GM19328 (cell line): Measurements from ENCODE around the gene S100A4.
"Not testable (repeated sequence)": the region's sequence is repeated elsewhere in the genome, so short reads cannot be mapped to it uniquely, and the experiment has no call there.

Source experiments
- ATAC-seq: cut with Tn5 transposase; IDR thresholded peaks from one replicate; pipeline ENCODE4 v1.9.1; 2021; ENCODE audit warnings: mild to moderate bottlenecking, moderate library complexity; ENCODE audit not compliant: unreplicated experiment

The S100A4 gene

DNA sequence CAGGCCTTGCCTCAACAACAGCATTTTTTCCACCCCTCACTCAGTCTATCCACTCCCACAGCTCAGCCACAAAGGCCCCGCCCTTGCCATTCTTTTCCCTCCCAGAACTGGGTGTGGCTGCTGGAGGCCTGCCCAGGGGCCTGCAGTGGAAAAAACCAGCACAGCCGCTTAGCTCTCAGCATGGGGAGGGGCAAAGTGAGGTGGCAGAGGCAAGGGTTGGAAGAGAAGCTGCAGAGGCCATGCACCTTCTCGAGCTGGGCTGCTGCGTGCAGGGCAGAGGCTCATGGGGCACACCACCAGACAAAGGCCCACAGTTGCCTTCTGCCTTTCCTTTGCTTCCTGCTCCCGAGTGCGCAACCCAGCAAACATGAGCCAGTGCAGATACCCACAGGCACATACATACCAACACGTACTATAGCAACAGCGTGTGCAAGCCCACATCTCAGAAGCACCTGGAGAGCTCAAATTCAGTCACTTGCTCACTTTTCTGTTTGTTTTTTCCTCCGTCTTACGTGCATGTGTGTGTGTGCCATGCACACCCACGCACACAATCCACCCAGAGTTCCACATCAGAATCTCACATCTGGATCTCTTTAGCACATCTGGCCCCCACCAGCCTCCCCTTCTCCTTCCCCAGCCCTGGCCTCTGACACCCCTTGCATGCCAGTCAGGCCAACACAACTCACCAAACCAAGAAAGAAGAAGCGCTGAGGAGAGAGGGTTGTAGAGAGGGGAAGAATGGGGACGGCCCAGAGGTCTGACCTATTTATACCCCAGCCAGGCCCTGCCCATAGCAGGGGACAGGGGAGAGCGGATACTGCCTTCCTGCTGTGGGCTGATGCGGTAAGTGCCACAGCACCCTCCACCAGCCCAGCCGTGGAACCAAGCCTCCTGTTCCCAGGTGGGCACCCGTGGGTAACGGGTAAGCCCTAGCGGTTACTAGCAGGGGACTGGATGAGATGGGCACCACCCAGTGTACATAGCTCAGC, at the start of gene S100A4:
S100A4 (minus strand) TSS at position 740 of the 989 bp plus-strand sequence. CDS start 1,012 bp downstream, outside the sequence.
- ATAC-seq: no peak

DNA sequence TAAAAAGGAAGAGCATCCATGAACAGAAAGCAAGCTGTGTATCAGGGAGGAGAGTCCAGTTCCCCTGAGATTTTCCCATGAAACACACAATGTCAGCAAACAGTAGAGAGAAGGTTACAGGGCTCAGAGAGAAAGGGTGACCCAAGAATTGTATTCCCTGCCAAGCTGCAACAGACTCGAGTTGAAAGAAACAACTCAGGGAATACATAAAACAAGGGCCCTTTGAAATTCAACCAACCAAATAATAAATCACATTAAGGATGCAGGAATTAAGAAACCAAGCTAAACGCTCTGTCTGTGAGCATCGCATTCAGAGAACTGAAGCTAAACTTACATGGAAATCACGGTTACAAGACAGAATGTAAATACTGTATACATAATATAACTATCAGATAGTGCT, 47.1 kb upstream of the S100A4 start:
- ATAC-seq: no peak

DNA sequence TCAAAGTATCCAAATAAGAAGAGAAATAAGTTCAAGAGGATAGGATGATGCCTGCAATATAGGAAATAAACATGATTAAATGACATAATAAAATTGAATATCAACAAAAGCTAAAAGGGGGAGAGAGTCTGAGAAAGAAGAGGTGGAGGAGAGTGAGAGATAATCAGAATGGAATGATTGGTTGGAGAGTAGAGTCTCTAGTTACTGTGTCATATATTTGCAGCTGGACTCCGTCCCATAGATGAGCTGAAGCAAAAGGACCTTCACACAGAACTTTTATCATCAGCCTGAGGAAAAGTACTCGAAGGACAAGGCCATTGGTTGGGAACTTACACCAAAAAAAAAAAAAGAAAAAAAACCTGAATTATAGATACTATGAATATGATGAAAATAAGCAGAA, 42.9 kb upstream of the S100A4 start:
- ATAC-seq: no peak

DNA sequence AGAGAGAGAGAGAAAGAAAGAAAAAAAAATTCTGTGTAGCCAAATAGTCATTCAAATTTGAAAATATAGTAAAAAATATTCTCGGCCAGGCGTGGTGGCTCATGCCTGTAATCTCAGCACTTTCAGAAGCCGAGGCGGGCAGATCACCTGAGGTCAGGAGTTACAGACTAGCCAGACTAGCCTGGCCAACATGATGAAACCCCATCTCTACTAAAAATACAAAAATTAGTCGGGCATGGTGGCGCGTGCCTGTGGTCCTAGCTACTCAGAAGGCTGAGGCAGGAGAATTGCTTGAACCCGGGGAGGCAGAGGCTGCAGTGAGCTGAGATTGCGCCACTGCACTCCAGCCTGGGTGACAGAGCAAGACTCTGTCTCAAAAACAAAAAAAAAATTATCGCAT, 42.4 kb upstream of the S100A4 start:
- ATAC-seq: not testable (repeated sequence)

DNA sequence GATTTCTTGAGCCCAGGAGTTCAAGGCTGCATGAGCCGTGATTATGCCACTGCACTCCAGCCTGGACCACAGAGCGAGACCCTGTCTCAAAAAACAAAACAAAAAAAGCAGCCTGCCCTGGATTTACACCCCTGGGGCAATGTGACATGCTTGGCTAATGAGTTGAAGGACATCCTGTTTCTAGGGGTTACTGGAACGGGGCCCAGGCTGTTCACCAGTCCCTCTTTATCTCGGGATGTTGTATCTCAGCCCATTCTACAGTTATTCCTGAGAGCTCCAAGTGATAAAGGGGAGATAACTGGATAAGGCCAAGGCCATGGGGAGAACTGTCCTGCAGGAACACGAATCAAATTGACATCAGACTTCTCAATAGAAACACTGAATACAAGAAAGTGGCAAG, 41.7 kb upstream of the S100A4 start:
- no peak for ATAC-seq

DNA sequence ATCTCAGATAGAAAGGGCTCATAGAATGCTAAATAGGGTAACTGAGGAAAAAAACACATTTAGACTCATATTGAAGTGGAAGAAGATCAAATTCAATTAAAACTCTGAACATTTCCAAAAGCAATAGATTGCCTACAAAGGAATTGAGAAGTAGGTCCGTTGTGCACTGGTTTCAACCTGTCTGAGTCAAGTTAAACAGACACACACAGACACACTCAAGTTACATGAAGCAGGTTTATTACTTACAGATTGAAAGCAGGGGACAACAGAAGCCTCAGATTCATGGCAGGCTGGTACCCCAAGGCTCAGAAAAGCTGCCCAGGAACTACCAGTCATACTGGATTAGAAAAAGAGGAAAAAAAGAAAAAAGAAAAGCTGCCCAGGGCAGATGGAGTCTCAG, 40.7 kb upstream of the S100A4 start:
- no peak for ATAC-seq

DNA sequence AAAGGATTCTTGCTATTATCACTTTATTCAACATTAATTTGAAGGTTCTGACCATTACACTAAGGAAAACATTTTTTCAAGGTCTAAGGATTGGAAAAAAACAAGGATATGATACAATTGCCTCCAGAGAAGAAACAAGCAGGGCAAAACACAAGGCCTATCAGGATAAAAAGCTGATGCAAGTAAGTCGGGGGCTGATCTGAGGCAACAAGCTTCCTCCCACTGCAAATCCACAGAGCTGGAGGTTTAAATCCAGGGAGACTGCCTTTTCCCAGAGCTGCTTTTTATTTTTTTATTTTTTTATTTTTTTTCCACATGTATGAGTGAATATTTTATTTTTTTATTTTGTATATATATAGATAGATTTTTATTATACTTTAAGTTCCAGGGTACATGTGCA, 39.4 kb upstream of the S100A4 start:
- ATAC-seq: no peak

DNA sequence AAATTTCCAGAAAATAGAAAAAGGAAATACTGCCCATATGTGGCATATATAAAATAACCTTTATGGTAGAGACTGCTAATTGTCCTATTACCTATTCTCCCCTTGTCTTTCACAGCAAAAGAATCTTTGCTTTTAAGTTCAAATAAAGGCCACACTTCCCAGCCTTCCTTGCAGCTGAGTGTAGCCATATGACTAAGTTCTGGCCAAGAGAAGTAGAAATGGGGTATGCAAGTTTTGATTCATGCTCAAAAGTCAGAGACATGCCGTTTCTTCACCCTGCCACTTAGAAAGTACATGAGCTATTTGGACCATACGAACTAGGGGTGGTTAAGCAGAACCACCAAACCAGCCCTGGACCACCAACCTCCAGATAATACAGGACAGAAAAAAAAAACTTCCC, 38.4 kb upstream of the S100A4 start:
- no peak for ATAC-seq

DNA sequence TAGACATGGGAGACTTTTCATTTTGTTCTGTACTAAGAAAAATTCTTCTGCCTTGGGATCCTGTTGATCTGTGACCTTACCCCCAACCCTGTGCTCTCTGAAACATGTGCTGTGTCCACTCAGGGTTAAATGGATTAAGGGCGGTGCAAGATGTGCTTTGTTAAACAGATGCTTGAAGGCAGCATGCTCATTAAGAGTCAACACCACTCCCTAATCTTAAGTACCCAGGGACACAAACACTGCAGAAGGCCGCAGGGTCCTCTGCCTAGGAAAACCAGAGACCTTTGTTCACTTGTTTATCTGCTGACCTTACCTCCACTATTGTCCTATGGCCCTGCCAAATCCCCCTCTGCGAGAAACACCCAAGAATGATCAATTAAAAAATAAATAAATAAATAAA, 37.9 kb upstream of the S100A4 start:
- ATAC-seq: not testable (repeated sequence)

DNA sequence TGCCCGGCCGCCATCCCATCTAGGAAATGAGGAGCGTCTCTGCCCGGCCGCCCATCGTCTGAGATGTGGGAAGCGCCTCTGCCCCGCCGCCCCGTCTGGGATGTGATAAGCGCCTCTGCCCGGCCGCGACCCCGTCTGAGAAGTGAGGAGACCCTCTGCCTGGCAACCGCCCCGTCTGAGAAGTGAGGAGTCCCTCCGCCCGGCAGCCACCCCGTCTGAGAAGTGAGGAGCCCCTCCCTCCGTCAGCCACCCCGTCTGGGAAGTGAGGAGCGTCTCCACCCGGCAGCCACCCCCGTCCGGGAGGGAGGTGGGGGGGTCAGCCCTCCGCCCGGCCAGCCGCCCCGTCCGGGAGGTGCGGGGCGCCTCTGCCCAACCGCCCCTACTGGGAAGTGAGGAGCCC, 37.2 kb upstream of the S100A4 start:
- not testable (repeated sequence) for ATAC-seq

DNA sequence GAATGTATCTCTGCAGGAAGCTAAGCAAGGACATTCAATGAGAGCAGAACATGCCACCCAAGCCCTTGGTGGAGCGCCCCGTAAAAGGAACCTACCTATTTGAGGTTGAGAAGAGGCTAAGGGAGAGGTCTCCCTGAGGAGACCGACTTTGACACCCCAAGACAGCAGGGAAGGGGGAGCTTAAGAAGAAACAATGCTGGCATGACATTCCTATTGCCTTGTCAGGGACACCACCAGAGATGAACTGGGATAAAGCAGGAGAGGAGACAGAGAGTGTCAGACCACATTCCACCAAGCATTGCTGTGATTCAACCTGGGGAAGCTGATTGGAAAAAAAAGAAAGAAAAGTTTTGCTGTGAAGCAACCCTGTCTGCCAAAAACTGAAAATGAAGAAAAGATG, 33.3 kb upstream of the S100A4 start:
- no peak for ATAC-seq

DNA sequence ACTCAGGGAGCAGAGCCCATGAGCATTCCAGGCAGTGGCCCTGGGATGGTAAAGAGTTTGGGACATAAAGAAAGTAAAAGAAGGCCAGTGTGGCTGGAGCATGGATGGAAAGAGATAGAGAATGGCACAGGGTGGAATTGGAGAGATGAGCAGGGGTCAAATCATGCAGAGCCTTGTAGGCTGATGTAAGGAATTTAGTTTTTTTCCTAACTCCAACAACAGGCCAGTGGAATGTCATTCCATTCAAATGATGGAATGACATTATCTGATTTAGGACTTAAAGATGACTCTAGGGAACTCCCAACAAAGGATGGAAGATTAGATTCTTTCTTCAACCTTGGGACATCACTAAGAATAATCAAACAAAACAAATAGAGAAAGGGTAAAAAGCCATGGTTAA, 32.9 kb upstream of the S100A4 start:
- ATAC-seq: no peak

DNA sequence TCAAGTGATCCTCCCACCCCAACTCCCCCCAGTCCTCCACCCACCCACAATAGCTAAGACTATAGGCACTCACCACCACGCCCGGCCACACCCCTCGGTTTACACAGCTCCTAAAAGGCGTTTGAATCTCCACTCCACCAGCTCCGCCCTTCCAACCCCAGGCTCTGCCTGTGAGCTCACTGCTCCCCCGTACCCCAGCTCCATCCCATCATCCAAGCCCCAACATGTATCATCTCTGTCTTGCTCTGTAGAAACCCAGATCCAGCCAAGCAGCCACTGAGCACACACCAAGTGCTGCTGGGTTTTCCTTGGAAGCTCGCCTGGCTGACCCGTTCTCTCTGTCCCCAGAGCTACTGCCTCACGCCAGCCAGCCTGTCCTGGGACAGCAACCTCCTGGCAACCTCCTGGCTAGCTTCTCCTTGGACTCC, 32.0 kb upstream of the S100A4 start:
- no peak for ATAC-seq

DNA sequence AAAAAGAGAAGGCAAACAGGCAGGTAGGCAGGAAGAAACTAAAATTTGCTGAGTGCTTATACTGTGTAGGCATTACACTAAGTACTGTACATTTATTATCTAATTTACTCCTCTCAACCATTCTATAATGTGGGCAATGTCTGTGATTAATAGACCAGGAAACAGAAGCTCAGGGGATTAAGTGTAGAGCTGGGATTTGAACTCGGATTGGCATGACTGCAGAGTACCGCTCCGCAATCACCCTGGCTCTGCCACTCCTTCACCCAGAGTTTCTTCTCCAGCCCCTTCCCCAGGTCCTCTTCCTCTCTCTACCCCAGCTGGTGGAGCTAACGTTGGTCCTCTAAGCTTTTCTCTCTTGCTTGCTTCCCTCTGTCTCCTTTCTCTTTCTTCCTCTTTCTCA, 31.5 kb upstream of the S100A4 start:
- no peak for ATAC-seq

DNA sequence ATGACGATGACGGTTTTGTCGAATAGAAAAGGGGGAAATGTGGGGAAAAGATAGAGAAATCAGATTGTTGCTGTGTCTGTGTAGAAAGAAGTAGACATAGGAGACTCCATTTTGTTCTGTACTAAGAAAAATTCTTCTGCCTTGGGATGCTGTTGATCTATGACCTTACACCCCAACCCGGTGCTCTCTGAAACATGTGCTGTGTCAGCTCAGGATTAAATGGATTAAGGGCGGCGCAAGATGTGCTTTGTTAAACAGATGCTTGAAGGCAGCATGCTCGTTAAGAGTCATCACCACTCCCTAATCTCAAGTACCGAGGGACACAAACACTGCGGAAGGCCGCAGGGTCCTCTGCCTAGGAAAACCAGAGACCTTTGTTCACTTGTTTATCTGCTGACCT, 29.9 kb upstream of the S100A4 start:
- not testable (repeated sequence) for ATAC-seq

DNA sequence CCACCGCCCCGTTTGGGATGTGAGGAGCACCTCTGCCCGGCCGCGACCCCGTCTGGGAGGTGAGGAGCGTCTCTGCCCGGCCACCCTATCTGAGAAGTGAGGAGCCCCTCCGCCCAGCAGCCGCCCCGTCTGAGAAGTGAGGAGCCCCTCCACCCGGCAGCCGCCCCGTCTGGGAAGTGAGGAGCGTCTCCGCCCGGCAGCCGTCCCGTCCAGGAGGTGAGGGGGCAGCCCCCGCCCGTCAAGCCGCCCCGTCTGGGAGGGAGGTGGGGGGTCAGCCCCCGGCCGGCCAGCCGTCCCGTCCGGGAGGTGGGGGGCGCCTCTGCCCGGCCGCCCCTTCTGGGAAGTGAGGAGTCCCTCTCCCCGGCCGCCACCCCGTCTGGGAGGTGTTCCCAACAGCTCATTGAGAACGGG, 29.5 kb upstream of the S100A4 start:
- ATAC-seq: not testable (repeated sequence)

DNA sequence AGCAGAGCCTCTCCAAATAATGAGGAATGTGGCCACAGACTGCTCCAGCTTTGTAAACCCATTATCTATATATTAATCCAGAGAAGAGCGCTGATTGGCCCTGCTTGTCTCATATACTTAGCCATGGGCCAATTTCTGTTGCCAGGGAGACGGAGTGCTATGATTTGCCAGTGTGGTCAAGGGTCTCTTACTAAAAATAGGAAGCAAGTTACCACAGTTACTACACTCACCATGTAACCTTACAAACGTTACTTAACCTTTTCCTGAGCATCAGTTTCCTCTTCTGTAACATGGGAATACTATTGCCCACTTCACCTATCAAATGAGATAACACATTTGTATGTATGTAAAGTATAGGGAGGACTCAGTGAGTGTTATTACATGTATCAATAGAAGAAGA, 27.7 kb upstream of the S100A4 start:
- no peak for ATAC-seq

DNA sequence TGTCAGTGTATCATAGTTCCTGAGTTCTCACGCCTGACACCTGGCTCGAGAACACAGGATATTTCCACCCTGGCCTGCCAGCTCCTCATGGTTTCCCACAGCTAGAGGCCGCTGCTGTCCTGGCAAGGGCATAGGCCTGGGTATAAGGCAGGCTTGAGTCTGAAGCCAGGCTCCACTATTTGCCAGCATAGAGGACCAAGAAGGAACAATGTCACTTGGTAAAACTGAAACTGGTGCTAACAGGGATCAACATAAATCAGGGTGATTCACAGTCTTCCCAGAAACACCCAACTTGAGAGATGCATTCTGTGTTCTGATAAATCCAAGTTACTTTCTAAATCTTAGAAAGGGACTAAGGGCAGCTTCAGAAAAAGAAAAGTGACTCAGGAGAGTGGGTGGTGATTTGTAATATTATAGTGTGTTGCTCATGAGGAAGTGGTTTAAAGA, 27.0 kb upstream of the S100A4 start:
- ATAC-seq: no peak

DNA sequence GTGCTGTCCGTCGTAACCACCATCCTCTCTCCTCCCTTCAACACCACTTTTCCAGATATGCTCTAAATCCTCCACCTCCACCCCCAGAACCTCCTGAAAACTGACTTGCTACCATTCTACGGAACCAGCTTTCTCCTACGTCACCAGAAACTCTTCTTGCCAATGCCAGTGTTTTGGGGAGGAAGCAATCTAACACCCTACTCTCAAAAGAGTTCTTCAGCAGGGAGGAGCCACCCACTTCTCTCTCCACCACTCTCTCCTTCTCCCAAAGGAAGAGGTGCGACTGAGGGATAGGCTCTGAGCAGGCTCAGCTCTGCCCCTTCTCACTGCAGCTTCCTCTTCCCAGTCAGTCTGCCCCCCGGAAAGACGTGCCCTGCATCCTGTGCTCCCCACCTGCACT, 26.1 kb upstream of the S100A4 start:
- ATAC-seq: no peak

DNA sequence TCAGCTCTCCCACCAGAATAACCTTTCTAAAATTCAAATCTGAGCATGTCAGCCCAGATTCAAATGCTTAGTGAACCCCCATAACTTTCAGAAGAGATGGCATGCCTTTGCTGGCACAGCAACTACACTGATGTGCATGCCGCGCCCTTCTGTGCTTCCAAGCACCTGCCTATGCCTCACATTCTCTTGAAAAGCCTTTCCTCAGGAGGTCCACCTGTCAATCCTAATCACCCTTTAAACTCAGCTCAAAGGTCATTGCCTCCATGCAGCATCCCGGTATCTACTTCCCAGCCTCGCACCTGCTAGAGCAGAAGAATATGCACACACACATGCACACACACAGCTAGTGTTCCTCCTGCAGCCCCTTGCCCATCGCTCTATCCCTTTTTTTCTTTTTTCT, 25.3 kb upstream of the S100A4 start:
- ATAC-seq: no peak

DNA sequence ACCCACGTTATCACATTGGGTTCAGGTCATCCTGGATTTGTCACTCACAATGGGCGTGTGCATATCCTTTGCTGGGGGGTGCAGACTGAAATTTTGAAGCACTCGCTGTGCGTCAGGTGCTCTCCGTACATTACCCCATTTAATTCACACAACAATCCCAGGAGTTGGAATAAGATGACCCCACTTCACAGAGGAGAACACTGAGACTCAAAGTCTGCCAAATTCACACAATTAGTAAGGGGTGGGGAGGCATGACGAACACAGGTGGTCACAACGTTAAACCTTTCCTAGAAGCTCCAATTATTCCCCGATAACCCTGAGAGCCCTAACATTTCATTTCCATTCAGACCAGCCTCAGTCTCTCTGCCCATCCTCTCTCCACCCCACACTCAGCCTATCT, 23.9 kb upstream of the S100A4 start:
- ATAC-seq: no peak

DNA sequence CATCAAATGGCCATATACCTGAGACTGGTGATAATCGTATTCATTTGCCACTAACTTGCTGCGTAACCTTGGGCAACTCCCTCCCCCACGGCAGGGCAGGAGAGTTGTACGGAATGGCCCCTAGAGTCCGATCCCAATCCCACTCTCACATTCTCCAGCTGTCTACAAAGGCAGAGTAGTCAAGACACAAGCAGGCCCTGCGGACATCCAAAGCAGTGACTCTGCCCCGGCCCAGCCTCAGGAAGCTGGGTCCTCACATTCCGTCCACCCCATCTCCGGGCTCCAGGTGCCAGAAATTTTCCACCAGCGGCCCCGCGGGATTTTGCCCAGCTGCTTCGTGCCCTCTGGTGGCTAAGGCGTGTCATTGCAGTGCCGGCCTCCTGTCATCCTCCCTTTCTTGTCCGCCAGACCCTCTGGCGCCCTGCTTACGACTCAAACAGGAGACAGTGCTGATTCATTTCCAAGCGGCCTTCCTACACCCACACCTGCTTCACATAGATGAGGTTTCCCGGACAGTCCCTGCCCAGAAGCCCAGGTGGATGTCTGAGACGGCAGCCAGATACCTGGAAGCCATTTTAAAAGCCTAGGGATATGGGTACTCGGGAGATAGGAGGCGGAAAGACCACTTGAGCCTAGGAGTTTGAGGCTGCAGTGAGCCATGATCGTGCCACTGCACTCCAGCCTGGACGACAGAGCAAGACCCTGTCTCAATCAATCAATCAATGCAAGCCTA, 22.9 kb upstream of the S100A4 start:
- ATAC-seq: no peak
